Calu3 (cell line): ENCODE results near the gene GPC2. TPM values are rescaled to one million over a fixed set of nuclear protein-coding genes. Genes with fewer than 3 reads are reported as not detected.

ENCODE experiments used
- BruUV-seq: library from RNA; stranded (reverse); fragments of 400-500 nt; replicated peaks from 2 replicates; lab custom pipeline; 2021; lab: Mats Ljungman, UMichigan
- CTCF ChIA-PET: fragments of 300-600 bp; sonication (Branson Sonifier 250); formaldehyde crosslinking; loops from one replicate; lab custom pipeline; 2022; ENCODE audit warnings: antibody characterized with exemption; lab: Charles Lee
- DNase-seq: peaks from one replicate; pipeline ENCODE4 v3.0.0; 2022
- H3K27ac Mint-ChIP-seq: one replicate; pipeline ENCODE4 v1.8.0; 2022; ENCODE audit warnings: mixed read lengths; ENCODE audit not compliant: unreplicated experiment
- H3K27me3 Mint-ChIP-seq: one replicate; pipeline ENCODE4 v1.8.0; 2022; ENCODE audit warnings: mixed read lengths; ENCODE audit not compliant: unreplicated experiment
- H3K36me3 Mint-ChIP-seq: one replicate; pipeline ENCODE4 v1.8.0; 2022; ENCODE audit warnings: mild to moderate bottlenecking, moderate library complexity, mixed read lengths; ENCODE audit not compliant: insufficient read depth, unreplicated experiment
- H3K4me1 Mint-ChIP-seq: one replicate; pipeline ENCODE4 v1.8.0; 2022; ENCODE audit warnings: mild to moderate bottlenecking, low read depth, mixed read lengths; ENCODE audit not compliant: unreplicated experiment
- H3K4me3 Mint-ChIP-seq: one replicate; pipeline ENCODE4 v1.8.0; 2022; ENCODE audit warnings: mild to moderate bottlenecking, low read depth, moderate library complexity, mixed read lengths; ENCODE audit not compliant: unreplicated experiment
- H3K9me3 Mint-ChIP-seq: one replicate; pipeline ENCODE4 v1.8.0; 2022; ENCODE audit warnings: low read depth, mixed read lengths; ENCODE audit not compliant: unreplicated experiment
- CTCF ChIP-seq: fragments of 200-600 bp; IDR thresholded peaks from one replicate; pipeline ENCODE4 v1.8.0; 2022; ENCODE audit warnings: antibody characterized with exemption; ENCODE audit not compliant: unreplicated experiment
- intact Hi-C: fragments of 100-400 bp; cut with micrococcal nuclease; formaldehyde crosslinking; loops from one replicate; pipeline ENCODE4 v1.10.0; 2022; ENCODE audit not compliant: unreplicated experiment
- total RNA-seq: library from RNA; stranded (reverse); gene quantifications from 2 replicates; pipeline ENCODE4 v1.2.3, GENCODE V29; 2022

The GPC2 gene
- total RNA-seq, 1 experiment from 2014 or later: 3.2 TPM

DNA sequence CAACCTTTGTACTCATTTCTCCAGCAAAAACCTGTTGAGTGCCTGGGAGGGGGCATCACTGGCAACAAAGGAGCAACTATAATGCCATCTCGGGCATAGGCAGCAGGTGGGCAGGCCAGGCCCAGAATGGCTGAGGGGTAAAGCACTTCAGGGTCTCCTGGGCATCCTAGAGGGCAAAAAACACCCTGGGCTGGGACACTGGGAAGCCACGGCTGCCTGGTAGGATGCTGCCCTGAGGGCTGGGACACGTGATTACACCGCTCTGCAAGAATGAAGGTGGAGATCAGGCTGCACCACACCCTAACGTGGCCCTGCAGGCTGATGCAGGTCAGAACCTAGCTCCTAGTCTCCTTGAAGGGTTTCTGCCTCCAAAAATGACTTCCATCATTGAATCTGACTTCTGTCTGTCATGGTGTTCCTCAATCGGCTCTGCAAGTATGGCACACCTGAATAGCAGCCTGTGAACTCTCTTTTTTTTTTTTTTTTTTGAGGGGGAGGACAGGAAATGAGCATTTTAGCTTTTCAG, 14.1 kb downstream of the GPC2 start:
- CTCF ChIA-PET: no interaction called here
- peak; percentile 27 for DNase-seq
- Mint-ChIP-seq H3K4me3 (no peak overlapping the region), H3K4me1 (peaks cover 10% of the 10 kb centered on the region), H3K27me3 (peaks cover 28% of the 10 kb centered on the region), H3K36me3 (peaks cover 19% of the 10 kb centered on the region), H3K27ac (no peak overlapping the region), H3K9me3 (no peaks in the 10 kb centered on the region)
- BruUV-seq: no TSS peak
- intact Hi-C loops: no loop called here
- no peak for TF ChIP-seq CTCF

DNA sequence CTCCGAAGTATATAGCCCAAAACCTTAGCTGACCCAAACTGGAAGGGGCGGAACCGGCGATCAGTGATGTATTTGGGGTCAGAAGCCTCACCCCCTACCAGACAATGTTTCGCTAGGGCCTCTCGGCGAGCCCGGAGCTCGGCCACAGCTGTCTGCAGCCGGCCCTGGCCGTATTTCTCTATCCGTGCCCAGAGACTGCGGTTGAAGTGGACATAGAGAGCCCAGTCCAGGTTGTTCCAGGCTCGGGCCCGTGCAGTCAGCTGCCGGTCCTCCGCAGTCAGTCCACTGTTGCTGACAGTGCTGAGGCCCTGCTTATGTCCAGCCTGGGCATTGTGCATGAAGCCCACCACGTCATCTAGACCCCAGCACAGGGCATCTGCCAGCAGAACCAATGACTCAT, 17.1 kb downstream of the GPC2 start:
- H3K36me3 Mint-ChIP-seq: peaks cover 34% of the 10 kb centered on the region
- intact Hi-C loops: no loop called here
- CTCF ChIA-PET: interaction anchor here (0.8 kb wide), 1 partner anchor 23 kb away, joined by 5 read pairs; no protein-coding TSS in a partner anchor

GRCh38 chr7:100159099-100159623, 18.0 kb downstream of the GPC2 start:
- Mint-ChIP-seq H3K9me3 (no peaks in the 10 kb centered on the region), H3K4me3 (peak overlapping the region; percentile 70), H3K4me1 (no peaks in the 10 kb centered on the region), H3K27ac (no peak overlapping the region), H3K36me3 (peaks cover 34% of the 10 kb centered on the region), H3K27me3 (no peaks in the 10 kb centered on the region)
- intact Hi-C loops: no loop called here
- CTCF ChIA-PET: no interaction called here
- TF ChIP-seq CTCF: no peak
- no TSS peak for BruUV-seq
- no peak for DNase-seq

More for the DNA sequence above, 17.1 kb downstream of the GPC2 start:
- DNase-seq: no peak
- H3K4me1 Mint-ChIP-seq: no peaks in the 10 kb centered on the region
- H3K27ac Mint-ChIP-seq: no peak overlapping the region
- H3K27me3 Mint-ChIP-seq: no peaks in the 10 kb centered on the region
- TF ChIP-seq CTCF: no peak
- no peak overlapping the region for H3K4me3 Mint-ChIP-seq
- H3K9me3 Mint-ChIP-seq: no peaks in the 10 kb centered on the region
- BruUV-seq: no TSS peak

- peak within 1 kb of the TSS; percentile 60 for H3K27ac Mint-ChIP-seq
- H3K27me3 Mint-ChIP-seq: no peaks in the 10 kb centered on the region
- no peaks in the 10 kb centered on the region for H3K4me1 Mint-ChIP-seq
- peaks cover 38% of the 10 kb centered on the region for H3K36me3 Mint-ChIP-seq
- H3K4me3 Mint-ChIP-seq: peak within 1 kb of the TSS; percentile 70
- peak; percentile 92 for DNase-seq
- no peaks in the 10 kb centered on the region for H3K9me3 Mint-ChIP-seq
- no peak for TF ChIP-seq CTCF
- CTCF ChIA-PET: no interaction called here
- no TSS peak for BruUV-seq
- intact Hi-C loops: no loop called here
Observed at GRCh38 chr7:100158229-100159098, 18.7 kb downstream of the GPC2 start, which contains the start of gene TRAPPC14. TRAPPC14 (minus strand) TSS chr7:100158723; CDS start chr7:100158499, 224 bp downstream.
